ENCODE data around the gene GRHL3.

DNA sequence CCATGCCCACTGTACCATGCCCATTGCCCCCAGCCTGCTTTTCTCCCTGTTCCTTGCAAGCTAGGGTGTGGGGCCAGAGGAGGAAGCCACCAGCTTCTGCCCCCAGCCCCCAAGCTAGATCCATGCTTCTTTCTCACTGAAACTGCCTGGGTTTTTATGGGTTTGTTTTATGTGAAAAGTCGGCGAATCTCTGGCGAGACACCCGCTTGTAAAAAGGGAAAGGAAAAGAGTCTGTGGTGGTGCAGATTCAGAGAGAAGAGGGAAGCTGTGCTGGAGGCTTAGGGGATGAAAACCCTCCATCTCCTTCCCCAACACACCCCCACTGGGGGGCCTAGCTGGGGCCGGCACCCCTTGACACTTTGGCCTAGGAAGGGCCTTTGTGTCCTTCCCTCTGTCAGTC, 26.2 kb downstream of the GRHL3 start:
- TF ChIP-seq, protein P1, sequence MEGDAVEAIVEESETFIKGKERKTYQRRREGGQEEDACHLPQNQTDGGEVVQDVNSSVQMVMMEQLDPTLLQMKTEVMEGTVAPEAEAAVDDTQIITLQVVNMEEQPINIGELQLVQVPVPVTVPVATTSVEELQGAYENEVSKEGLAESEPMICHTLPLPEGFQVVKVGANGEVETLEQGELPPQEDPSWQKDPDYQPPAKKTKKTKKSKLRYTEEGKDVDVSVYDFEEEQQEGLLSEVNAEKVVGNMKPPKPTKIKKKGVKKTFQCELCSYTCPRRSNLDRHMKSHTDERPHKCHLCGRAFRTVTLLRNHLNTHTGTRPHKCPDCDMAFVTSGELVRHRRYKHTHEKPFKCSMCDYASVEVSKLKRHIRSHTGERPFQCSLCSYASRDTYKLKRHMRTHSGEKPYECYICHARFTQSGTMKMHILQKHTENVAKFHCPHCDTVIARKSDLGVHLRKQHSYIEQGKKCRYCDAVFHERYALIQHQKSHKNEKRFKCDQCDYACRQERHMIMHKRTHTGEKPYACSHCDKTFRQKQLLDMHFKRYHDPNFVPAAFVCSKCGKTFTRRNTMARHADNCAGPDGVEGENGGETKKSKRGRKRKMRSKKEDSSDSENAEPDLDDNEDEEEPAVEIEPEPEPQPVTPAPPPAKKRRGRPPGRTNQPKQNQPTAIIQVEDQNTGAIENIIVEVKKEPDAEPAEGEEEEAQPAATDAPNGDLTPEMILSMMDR (IDR thresholded peaks at IDR 0.05) = no peak
- TF ChIP-seq ZFX (IDR thresholded peaks at IDR 0.05; ENCODE audit: borderline replicate concordance) = no peak

Measured in 22Rv1 (cell line).